ENCODE measurements around the gene HFE.

HFE gene

GRCh38 chr6:26126394-26127235 lies 39.4 kb downstream of the HFE start:
- DNase-seq, result no peak
- in situ Hi-C loops (cut with MboI; ENCODE audit: low pct_unique_long_range_greater_than_20kb, low sequenced_read_pairs), result no loop called here

DNA sequence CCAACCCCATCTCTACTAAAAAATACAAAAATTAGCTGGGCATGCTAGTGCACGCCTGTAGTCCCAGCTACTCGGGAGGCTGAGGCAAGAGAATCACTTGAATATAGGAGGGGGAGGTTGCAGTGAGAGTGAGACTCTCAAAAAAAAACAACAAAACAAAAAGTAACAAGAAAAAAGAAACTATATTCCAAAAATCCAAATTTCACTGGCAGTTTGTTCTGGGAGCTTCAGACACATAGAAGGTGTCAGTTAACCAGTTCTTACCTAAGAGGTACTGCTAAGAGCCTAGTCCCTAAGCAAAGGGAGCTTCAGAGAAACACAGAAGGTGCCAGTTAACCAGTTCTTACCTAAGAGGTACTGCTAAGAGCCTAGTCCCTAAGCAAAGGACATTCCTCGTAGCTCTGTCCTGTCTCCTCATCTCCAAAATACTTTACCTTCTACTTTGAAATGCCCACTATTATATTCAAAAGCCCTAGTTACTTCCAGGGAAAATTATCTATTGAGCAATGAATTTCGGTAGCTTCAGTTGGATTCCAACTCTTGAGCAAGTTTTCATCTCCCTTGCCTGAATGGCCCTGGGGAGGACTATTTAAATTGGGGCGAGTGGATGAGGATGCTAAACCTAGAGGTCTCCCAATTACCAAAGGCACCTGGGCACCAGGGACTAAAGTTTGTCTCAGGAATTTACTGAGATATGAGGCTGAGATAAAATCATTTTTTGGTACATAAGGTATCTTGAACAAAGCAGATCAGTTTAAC lies 41.0 kb downstream of the HFE start:
- no peak for DNase-seq
- in situ Hi-C loops (cut with MboI; ENCODE audit: low pct_unique_long_range_greater_than_20kb, low sequenced_read_pairs), result no loop called here

DNA sequence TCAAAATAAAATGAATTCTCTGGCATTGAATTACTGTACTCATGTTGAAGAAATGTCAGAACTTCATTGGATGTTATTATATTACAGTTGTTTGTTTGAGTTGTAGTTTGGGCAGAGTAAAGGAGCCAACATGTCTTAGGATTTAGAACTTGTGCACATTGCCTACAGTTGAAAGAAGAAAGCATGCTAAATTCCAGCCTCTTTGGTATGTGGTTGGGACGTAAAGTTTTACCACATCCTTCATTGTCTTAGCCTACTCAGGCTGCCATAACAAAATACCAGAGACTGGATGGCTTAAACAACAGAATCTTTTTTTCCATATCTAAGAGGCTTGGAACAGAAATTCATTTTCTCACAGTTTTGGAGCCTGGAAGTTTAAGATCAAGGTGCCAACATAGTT lies 42.4 kb downstream of the HFE start:
- in situ Hi-C loops (cut with MboI; ENCODE audit: low pct_unique_long_range_greater_than_20kb, low sequenced_read_pairs), result no loop called here
- no peak for DNase-seq

DNA sequence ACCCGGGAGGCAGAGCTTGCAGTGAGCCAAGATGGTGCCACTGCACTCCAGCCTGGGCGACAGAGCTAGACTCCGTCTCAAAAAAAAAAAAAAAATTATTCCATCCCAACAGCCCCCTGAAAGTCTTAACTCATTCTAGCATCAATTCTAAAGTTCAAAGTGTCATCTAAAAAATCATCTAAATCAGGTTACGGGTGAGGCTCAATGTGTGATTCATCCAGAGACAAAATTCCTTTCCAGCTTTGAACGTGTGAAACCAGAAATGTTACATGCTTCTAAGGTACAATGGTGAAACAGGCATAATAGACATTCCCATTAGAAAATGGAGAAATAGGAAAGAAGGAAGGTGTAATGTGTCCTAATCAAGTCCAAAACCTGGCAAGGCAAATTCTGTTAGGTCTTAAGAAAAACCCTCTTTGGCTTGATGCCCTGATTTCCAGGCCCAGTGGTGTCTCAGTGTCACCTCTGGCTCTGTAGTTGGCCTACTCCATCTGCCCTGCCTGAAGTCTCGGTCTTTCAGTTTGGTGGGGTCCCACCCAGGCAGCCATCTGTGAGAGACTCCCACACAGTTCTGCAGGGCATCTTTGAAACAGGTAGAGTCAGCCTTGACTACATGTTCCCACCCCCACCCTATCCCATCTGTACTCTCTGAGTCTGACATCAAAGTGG lies 43.5 kb downstream of the HFE start:
- in situ Hi-C loops (cut with MboI; ENCODE audit: low pct_unique_long_range_greater_than_20kb, low sequenced_read_pairs), result no loop called here
- no peak for DNase-seq

DNA sequence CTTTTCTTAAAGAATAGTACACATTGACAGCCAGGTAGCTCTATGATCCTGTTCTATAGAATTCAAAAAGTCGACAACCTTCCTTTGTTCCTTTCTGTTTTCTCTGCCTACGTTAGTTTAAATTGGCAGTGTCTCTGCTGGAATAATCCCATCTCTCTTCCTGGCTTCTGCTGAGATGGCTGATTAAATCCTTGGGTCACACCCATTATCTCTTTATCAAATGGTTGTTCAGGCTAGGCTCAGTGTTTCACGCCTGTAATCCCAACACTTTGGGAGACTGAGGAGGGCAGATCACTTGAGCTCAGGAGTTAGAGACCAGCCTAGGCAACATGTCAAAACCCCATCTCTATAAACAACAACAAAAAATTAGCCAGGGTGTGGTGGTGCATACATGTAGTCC lies 44.4 kb downstream of the HFE start:
- in situ Hi-C loops (cut with MboI; ENCODE audit: low pct_unique_long_range_greater_than_20kb, low sequenced_read_pairs), result no loop called here
- no peak for DNase-seq

DNA sequence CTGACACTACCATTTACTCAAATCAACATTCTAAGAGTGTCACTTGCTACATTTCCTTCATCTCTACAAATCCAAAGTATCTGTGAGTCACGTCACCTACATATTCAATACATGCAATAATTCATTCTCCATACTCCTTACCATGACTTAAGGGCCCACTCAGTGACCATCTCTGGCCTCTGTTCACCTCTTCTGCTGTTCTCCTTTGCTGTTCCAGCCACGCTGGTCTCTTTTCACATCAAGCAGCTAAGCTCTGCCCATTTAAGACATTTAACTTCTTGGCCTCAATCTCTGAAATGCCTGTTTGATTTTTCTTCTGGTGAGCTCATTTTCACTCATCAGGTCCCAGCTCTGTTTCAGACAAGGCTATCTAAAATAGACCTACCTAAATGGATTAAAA lies 46.5 kb downstream of the HFE start:
- in situ Hi-C loops (cut with MboI; ENCODE audit: low pct_unique_long_range_greater_than_20kb, low sequenced_read_pairs), result no loop called here
- no peak for DNase-seq

- in situ Hi-C loops (cut with MboI; ENCODE audit: low pct_unique_long_range_greater_than_20kb, low sequenced_read_pairs), result no loop called here
- DNase-seq, result no peak
Measured at GRCh38 chr6:26136321-26136720, 49.1 kb downstream of the HFE start.

DNA sequence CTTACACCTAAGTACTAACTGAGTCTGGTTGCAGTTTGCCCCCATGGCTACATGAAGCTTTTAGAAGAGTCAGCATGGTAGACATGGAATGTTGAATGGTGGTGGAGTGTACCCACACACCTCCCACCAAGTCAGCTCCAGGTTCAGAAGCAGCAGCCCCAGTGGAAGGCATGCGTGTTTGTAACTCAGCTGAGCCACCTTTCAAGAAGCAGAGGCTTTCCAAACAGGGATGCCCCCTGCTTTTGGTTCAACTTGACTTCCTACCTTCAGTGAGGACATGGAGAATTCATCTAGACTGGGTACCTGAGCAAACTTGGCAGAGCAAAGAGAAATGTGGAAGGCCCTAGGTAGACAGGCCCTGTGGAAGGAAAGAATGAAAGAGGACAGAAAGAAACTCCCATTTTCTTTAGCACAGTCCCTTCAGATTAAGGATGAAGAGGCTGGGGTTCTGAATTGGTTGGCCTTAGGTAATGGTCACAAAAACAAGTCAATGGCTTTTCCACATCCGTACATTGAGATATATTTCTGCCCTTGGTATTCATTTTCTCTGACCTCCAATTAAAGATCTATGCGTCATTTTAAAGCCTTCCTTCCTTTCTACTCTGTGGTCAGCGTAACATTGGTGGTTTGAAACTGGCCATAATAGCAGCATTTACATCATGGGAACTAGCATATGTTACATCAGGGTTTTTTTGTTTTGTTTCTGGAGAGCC lies 53.2 kb downstream of the HFE start:
- DNase-seq, result no peak
- in situ Hi-C loops (cut with MboI; ENCODE audit: low pct_unique_long_range_greater_than_20kb, low sequenced_read_pairs), result no loop called here

DNA sequence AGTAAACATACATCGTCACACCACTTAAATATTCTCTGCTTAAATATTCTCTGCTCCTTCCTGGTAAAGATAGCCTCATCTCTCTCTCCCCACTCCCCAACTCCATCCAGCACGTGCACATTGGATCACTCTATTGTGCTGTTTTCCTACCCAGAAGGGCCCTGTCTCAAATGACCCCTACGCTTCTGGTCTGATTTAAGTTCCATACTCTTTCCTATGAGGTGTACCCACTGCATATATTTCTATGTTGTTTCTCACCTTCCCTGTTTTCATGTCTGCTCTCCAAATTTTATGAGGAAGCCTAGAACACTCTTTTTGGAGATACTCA lies 53.7 kb downstream of the HFE start:
- in situ Hi-C loops (cut with MboI; ENCODE audit: low pct_unique_long_range_greater_than_20kb, low sequenced_read_pairs), result no loop called here
- no peak for DNase-seq

DNA sequence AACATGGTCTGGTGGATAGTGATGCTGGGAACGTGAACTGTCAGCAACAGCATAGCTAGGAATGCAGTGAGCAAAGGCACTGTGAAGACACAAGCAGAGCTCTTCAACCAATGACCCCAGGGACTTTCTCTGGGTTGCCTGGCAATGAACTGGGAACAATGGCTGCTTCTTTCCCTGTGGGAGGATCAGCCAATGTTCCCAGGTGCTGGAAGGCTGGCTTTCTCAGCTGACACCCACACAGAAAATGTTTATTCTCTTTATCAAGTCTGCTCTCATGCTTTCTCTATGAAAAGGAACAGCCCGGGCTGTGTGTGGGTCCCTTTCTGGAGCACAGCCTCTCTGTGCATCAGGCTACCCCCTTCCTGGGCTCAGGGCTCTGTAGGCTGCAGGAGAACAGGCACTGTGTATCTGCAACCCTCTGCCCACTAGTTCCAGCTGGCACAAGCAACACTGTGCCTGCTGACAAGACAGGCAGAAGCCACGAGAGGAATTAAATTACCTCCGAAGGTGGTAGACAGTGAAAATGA lies 54.2 kb downstream of the HFE start:
- no peak for DNase-seq
- in situ Hi-C loops (cut with MboI; ENCODE audit: low pct_unique_long_range_greater_than_20kb, low sequenced_read_pairs), result no loop called here

GRCh38 chr6:26142026-26142425 lies 54.8 kb downstream of the HFE start:
- no peak for DNase-seq
- in situ Hi-C loops (cut with MboI; ENCODE audit: low pct_unique_long_range_greater_than_20kb, low sequenced_read_pairs), result no loop called here
